GM18870 (cell line): Measurements from ENCODE around the gene PHACTR1.
"Not testable (repeated sequence)": the region's sequence is repeated elsewhere in the genome, so short reads cannot be mapped to it uniquely, and the experiment has no call there.

Source experiments
- ATAC-seq: cut with Tn5 transposase; IDR thresholded peaks from one replicate; pipeline ENCODE4 v1.9.1; 2021; ENCODE audit warnings: moderate library complexity; ENCODE audit not compliant: unreplicated experiment

Gene PHACTR1

GRCh38 chr6:12944528-12944927 is 228.0 kb downstream of the PHACTR1 start:
- ATAC-seq: not testable (repeated sequence)

- ATAC-seq: no peak
Measured at GRCh38 chr6:12947151-12947871, 230.7 kb downstream of the PHACTR1 start.

- no peak for ATAC-seq
Measured at GRCh38 chr6:12947967-12948366, 231.4 kb downstream of the PHACTR1 start.

GRCh38 chr6:12950976-12951375 is 234.4 kb downstream of the PHACTR1 start:
- no peak for ATAC-seq

GRCh38 chr6:12951415-12951814 is 234.8 kb downstream of the PHACTR1 start:
- ATAC-seq: no peak

- no peak for ATAC-seq
Measured at GRCh38 chr6:12952318-12952717, 235.8 kb downstream of the PHACTR1 start.

- no peak for ATAC-seq
Measured at GRCh38 chr6:12955956-12956355, 239.4 kb downstream of the PHACTR1 start.

- no peak for ATAC-seq
Measured at GRCh38 chr6:12956991-12957320, 240.4 kb downstream of the PHACTR1 start.

- ATAC-seq: no peak
Measured at GRCh38 chr6:12957321-12958051, 240.9 kb downstream of the PHACTR1 start.

- ATAC-seq: no peak
Measured at GRCh38 chr6:12958052-12958706, 241.6 kb downstream of the PHACTR1 start.

- ATAC-seq: no peak
Measured at GRCh38 chr6:12961761-12962160, 245.2 kb downstream of the PHACTR1 start.

- no peak for ATAC-seq
Measured at GRCh38 chr6:12962529-12962928, 246.0 kb downstream of the PHACTR1 start.

- no peak for ATAC-seq
Measured at GRCh38 chr6:12962987-12963386, 246.4 kb downstream of the PHACTR1 start.

- no peak for ATAC-seq
Measured at GRCh38 chr6:12963567-12963966, 247.0 kb downstream of the PHACTR1 start.

- no peak for ATAC-seq
Measured at GRCh38 chr6:12967686-12968085, 251.1 kb downstream of the PHACTR1 start.

- no peak for ATAC-seq
Measured at GRCh38 chr6:12968290-12968689, 251.7 kb downstream of the PHACTR1 start.

- ATAC-seq: no peak
Measured at GRCh38 chr6:12968839-12969558, 252.4 kb downstream of the PHACTR1 start.

GRCh38 chr6:12969966-12970365 is 253.4 kb downstream of the PHACTR1 start:
- no peak for ATAC-seq

- ATAC-seq: no peak
Measured at GRCh38 chr6:12973386-12973785, 256.8 kb downstream of the PHACTR1 start.

GRCh38 chr6:12974551-12974950 is 258.0 kb downstream of the PHACTR1 start:
- ATAC-seq: no peak

- ATAC-seq: no peak
Measured at GRCh38 chr6:12976366-12976765, 259.8 kb downstream of the PHACTR1 start.
